ENCODE results near the gene C19orf67. TPM values are rescaled to one million over a fixed set of nuclear protein-coding genes. Genes with fewer than 3 reads are reported as not detected.

The C19orf67 gene
- total and polyA plus RNA-seq, 2 of the 13 experiments (the other 11 are each of a cell fraction or from before 2014, with no cell fraction given), result 0.11 to 0.32 TPM

DNA sequence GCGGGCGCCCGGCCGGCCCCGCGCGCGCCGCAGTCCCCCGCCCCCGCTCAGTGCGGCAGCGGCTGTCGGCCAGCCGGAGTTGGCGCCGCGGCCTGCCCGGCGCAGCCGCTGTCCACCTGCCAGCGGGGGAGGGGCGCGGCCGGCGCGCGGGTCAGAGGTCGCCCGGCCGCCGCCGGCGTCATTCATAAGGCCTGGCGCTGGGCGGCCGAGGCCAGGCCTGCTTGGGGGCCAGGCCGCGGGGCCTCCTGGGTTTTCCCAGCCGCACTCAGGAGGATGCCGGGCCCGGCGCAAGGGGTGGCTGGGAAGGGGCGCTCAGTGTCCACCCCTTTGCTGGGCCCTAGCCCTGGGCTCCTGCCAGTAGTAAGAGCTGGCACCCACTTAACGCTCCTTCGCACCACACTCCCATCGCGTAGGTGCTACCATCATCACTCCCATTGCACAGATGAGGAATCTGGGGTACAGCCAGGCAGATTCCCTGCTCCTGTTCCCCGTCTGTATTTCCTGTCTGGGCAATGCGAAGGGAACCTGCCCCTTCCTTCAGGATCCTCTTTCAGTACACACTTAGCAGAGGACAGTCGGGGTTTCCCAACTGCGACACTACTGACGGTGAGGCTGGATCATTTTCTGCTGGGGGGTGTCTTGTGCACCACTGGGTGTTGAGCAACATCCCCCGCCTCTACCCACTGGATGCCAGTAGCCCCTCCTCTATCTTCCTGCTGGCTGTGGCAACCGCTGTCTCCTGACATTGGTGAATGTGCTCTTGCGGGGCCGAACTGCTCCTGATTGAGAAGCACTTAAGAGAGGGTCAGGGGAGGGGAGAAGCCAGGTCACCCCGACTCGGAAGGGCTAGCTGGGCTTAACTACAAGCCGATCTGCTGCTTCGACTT, 32.8 kb upstream of the C19orf67 start (continued):
- TF ChIP-seq, protein P1, sequence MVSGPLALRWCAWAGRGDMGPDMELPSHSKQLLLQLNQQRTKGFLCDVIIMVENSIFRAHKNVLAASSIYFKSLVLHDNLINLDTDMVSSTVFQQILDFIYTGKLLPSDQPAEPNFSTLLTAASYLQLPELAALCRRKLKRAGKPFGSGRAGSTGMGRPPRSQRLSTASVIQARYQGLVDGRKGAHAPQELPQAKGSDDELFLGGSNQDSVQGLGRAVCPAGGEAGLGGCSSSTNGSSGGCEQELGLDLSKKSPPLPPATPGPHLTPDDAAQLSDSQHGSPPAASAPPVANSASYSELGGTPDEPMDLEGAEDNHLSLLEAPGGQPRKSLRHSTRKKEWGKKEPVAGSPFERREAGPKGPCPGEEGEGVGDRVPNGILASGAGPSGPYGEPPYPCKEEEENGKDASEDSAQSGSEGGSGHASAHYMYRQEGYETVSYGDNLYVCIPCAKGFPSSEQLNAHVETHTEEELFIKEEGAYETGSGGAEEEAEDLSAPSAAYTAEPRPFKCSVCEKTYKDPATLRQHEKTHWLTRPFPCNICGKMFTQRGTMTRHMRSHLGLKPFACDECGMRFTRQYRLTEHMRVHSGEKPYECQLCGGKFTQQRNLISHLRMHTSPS (CRISPR knock-in tag; IDR thresholded peaks at IDR 0.05; ENCODE audit: low read depth), result peak; percentile 78; the same call in 1 of the 2 replicates
- TF ChIP-seq GATAD1 (CRISPR knock-in tag; IDR thresholded peaks at IDR 0.05) (peak; percentile 56), ADNP (CRISPR knock-in tag; IDR thresholded peaks at IDR 0.05) (no peak), MATR3 (CRISPR knock-in tag; IDR thresholded peaks at IDR 0.05) (no peak), ZMAT3 (CRISPR knock-in tag; conservative IDR thresholded peaks at IDR 0.05) (peak; percentile 58; the same call in 1 of the 2 replicates), ZNF430 (CRISPR knock-in tag; IDR thresholded peaks at IDR 0.05) (peak; percentile 14; the same call in 1 of the 2 replicates), ZNF589 (CRISPR knock-in tag; conservative IDR thresholded peaks at IDR 0.05) (no peak), CSRNP1 (CRISPR knock-in tag; IDR thresholded peaks at IDR 0.05) (0 out of 2 replicates have a peak, but pooled peaks have one; percentile 25), NR2F6 (IDR thresholded peaks at IDR 0.05) (no peak; the same call in 1 of the 2 replicates), NR2F6 (CRISPR knock-in tag; IDR thresholded peaks at IDR 0.05) (peak; percentile 17; the same call in 1 of the 2 replicates), ZNF644 (CRISPR knock-in tag; IDR thresholded peaks at IDR 0.05; ENCODE audit: low read depth) (no peak), ZFP36L1 (CRISPR knock-in tag; IDR thresholded peaks at IDR 0.05) (peak; percentile 60; the same call in 1 of the 2 replicates), ZNF24 (IDR thresholded peaks at IDR 0.05) (0 out of 2 replicates have a peak, but pooled peaks have one; percentile 14), FOSL2 (CRISPR knock-in tag; IDR thresholded peaks at IDR 0.05) (no peak), U2AF2 (IDR thresholded peaks at IDR 0.05; ENCODE audit: low read depth, low read length) (no peak), NR3C1 (CRISPR knock-in tag; IDR thresholded peaks at IDR 0.05) (no peak), SNRNP70 (IDR thresholded peaks at IDR 0.05; ENCODE audit: low read depth, low read length) (no peak), ZNF761 (CRISPR knock-in tag; conservative IDR thresholded peaks at IDR 0.05) (no peak), CBX5 (CRISPR knock-in tag; IDR thresholded peaks at IDR 0.05; ENCODE audit: borderline replicate concordance) (peak; percentile 43; the same call in 1 of the 2 replicates)
- TF ChIP-seq, protein P2, sequence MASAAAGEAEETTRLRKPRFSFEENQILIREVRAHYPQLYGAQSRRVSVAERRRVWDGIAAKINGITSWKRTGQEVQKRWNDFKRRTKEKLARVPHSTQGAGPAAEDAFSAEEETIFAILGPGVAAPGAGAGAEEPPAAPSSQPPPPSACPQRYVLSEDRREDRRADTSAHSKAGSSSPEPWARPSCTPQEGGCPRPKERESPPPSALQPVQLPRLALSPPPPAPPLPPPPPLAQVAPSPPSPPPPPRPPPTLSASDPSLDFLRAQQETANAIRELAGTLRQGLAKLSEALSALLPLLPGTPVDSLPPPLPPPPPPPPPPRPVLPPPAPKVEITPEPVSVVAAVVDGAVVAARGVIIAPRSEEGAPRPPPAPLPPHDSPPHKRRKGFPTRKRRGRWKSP (CRISPR knock-in tag; IDR thresholded peaks at IDR 0.05), result 0 out of 2 replicates have a peak, but pooled peaks have one; percentile 41
- TF ChIP-seq, protein P3, sequence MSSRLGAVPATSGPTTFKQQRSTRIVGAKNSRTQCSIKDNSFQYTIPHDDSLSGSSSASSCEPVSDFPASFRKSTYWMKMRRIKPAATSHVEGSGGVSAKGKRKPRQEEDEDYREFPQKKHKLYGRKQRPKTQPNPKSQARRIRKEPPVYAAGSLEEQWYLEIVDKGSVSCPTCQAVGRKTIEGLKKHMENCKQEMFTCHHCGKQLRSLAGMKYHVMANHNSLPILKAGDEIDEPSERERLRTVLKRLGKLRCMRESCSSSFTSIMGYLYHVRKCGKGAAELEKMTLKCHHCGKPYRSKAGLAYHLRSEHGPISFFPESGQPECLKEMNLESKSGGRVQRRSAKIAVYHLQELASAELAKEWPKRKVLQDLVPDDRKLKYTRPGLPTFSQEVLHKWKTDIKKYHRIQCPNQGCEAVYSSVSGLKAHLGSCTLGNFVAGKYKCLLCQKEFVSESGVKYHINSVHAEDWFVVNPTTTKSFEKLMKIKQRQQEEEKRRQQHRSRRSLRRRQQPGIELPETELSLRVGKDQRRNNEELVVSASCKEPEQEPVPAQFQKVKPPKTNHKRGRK (CRISPR knock-in tag; IDR thresholded peaks at IDR 0.05), result no peak
- TF ChIP-seq, protein P4, sequence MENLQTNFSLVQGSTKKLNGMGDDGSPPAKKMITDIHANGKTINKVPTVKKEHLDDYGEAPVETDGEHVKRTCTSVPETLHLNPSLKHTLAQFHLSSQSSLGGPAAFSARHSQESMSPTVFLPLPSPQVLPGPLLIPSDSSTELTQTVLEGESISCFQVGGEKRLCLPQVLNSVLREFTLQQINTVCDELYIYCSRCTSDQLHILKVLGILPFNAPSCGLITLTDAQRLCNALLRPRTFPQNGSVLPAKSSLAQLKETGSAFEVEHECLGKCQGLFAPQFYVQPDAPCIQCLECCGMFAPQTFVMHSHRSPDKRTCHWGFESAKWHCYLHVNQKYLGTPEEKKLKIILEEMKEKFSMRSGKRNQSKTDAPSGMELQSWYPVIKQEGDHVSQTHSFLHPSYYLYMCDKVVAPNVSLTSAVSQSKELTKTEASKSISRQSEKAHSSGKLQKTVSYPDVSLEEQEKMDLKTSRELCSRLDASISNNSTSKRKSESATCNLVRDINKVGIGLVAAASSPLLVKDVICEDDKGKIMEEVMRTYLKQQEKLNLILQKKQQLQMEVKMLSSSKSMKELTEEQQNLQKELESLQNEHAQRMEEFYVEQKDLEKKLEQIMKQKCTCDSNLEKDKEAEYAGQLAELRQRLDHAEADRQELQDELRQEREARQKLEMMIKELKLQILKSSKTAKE (CRISPR knock-in tag; IDR thresholded peaks at IDR 0.05; ENCODE audit: borderline replicate concordance), result no peak; the same call in 1 of the 2 replicates
